Endothelial cell of umbilical vein (primary cell): ENCODE measurements around the gene GFRA3. TPM values are rescaled to one million over a fixed set of nuclear protein-coding genes. Genes with fewer than 3 reads are reported as not detected.

Experiments used
- BruUV-seq: library from RNA; stranded (reverse); fragments of 400-500 nt; replicated peaks from 2 replicates; lab custom pipeline; 2021; lab: Mats Ljungman, UMichigan
- CTCF ChIA-PET: fragments of 300-600, 350-600 bp; sonication (Branson Sonifier 250); formaldehyde crosslinking; loops from one replicate; lab custom pipeline; 2021; ENCODE audit warnings: antibody characterized with exemption, inconsistent platforms; lab: Charles Lee
- POLR2A ChIA-PET: fragments of 300-600, 350-600 bp; sonication (Branson Sonifier 250); formaldehyde crosslinking; loops from one replicate; lab custom pipeline; 2021; ENCODE audit warnings: antibody characterized with exemption, inconsistent platforms; lab: Charles Lee
- DNase-seq: peaks from one replicate; pipeline ENCODE4 v3.0.0-alpha.2; 2011; ENCODE audit warnings: low read depth, low spot score
- FAIRE-seq: peaks from 2 replicates; lab custom pipeline; 2011; peaks lifted over from hg19 to GRCh38; lab: Jason Lieb, UNC
- H2AFZ ChIP-seq: 2 replicates; pipeline ENCODE4 v1.6.0; 2012; ENCODE audit warnings: low read depth, low read length, control low read depth, inconsistent platforms
- H3K27ac ChIP-seq: 2 replicates; pipeline ENCODE4 v1.5.1; 2011; ENCODE audit warnings: low read depth, mild to moderate bottlenecking, control low read depth, low read length, moderate library complexity; ENCODE audit not compliant: insufficient read depth
- H3K27me3 ChIP-seq, 2 experiments: 2 replicates each; pipeline versions ENCODE4 v1.6.0 to v1.6.1; 2011; ENCODE audit warnings: low read length in 2 of 2, mixed read lengths in 1 of 2; ENCODE audit not compliant: control insufficient read depth in 2 of 2, insufficient read depth in 2 of 2
- H3K36me3 ChIP-seq, 2 experiments: 2 replicates in 1 of 2; 3 replicates in 1 of 2; pipeline ENCODE4 v1.5.1; 2011; ENCODE audit warnings: low read length in 2 of 2, mild to moderate bottlenecking in 1 of 2, moderate library complexity in 1 of 2; ENCODE audit not compliant: control insufficient read depth in 2 of 2, insufficient read depth in 2 of 2; ENCODE audit errors: extremely low read depth in 1 of 2
- H3K4me1 ChIP-seq: 3 replicates; pipeline ENCODE4 v1.5.1; 2011; ENCODE audit warnings: mild to moderate bottlenecking, low read length; ENCODE audit not compliant: control insufficient read depth, insufficient read depth; ENCODE audit errors: extremely low read depth
- H3K4me2 ChIP-seq: 2 replicates; pipeline ENCODE4 v1.6.1; 2011; ENCODE audit warnings: low read length, control low read depth, mixed read lengths; ENCODE audit not compliant: insufficient read depth
- H3K4me3 ChIP-seq, 3 experiments: fragments of 200-600 bp in 1 of 3; sonication (generic), shearing (Covaris generic) in 1 of 3; replicated peaks in 1 of 3; 2 replicates each; pipeline ENCODE4 v1.5.1; 2011 to 2016; ENCODE audit warnings: control low read depth in 3 of 3, low read length in 3 of 3, mild to moderate bottlenecking in 2 of 3, inconsistent platforms in 1 of 3, low read depth in 1 of 3, moderate library complexity in 1 of 3; ENCODE audit not compliant: insufficient read depth in 1 of 3
- H3K79me2 ChIP-seq: 2 replicates; pipeline ENCODE4 v1.6.0; 2012; ENCODE audit warnings: low read length, inconsistent platforms; ENCODE audit not compliant: control insufficient read depth, insufficient read depth
- H3K9ac ChIP-seq: replicated peaks from 2 replicates; pipeline ENCODE3; 2011; ENCODE audit warnings: low read length, control low read depth; ENCODE audit not compliant: insufficient read depth; ENCODE audit errors: extremely low read depth
- H3K9me1 ChIP-seq: replicated peaks from 3 replicates; pipeline ENCODE4 v1.6.0; 2011; ENCODE audit warnings: mild to moderate bottlenecking, low read length; ENCODE audit not compliant: control insufficient read depth, insufficient read depth; ENCODE audit errors: extremely low read depth
- H3K9me3 ChIP-seq: replicated peaks from 2 replicates; pipeline ENCODE4 v1.5.1; 2012; ENCODE audit warnings: low read length, inconsistent platforms; ENCODE audit not compliant: control insufficient read depth, insufficient read depth
- H4K20me1 ChIP-seq: replicated peaks from 2 replicates; pipeline ENCODE3; 2011; ENCODE audit warnings: mild to moderate bottlenecking, low read length; ENCODE audit not compliant: control insufficient read depth, insufficient read depth; ENCODE audit errors: extremely low read depth
- CTCF ChIP-seq, 2 donors: IDR thresholded peaks; 1 replicate in 1 of 2; 2 replicates in 1 of 2; pipeline ENCODE4 v1.5.1; 2011; ENCODE audit warnings: low read length in 2 of 2, mild to moderate bottlenecking in 2 of 2, moderate library complexity in 2 of 2, control low read depth in 1 of 2, inconsistent platforms in 1 of 2, low read depth in 1 of 2; ENCODE audit not compliant: insufficient read depth in 1 of 2; ENCODE audit errors: extremely low read depth in 1 of 2
- EZH2 ChIP-seq: IDR thresholded peaks from 2 replicates; pipeline ENCODE4 v1.6.1; 2012; ENCODE audit warnings: borderline replicate concordance, low read depth, mild to moderate bottlenecking, moderate library complexity, low read length, inconsistent platforms; ENCODE audit not compliant: severe bottlenecking
- FOS ChIP-seq: IDR thresholded peaks from 2 replicates; pipeline ENCODE4 v1.6.1; 2011; ENCODE audit warnings: mild to moderate bottlenecking, low read length, moderate library complexity, borderline replicate concordance; ENCODE audit not compliant: insufficient read depth
- GATA2 ChIP-seq: IDR thresholded peaks from 2 replicates; pipeline ENCODE4 v1.7.0; 2011; ENCODE audit warnings: low read depth, mild to moderate bottlenecking, moderate library complexity, mixed read lengths, low read length; ENCODE audit not compliant: insufficient read length, insufficient read depth
- JUN ChIP-seq: IDR thresholded peaks from 2 replicates; pipeline ENCODE4 v1.6.1; 2011; ENCODE audit warnings: borderline replicate concordance, low read depth; ENCODE audit not compliant: insufficient read length, insufficient read depth
- MAX ChIP-seq: IDR thresholded peaks from 2 replicates; pipeline ENCODE4 v1.6.1; 2011; ENCODE audit not compliant: insufficient read depth, insufficient read length
- MYC ChIP-seq: IDR thresholded peaks from one replicate; pipeline ENCODE4 v1.6.1; 2011; ENCODE audit warnings: mild to moderate bottlenecking, low read depth, low read length
- POLR2A ChIP-seq: IDR thresholded peaks from 2 replicates; pipeline ENCODE4 v1.6.1; 2012; ENCODE audit warnings: low read depth, mild to moderate bottlenecking, control low read depth, low read length
- POLR2AphosphoS5 ChIP-seq: IDR thresholded peaks from 2 replicates; pipeline ENCODE4 v1.6.1; 2012; ENCODE audit warnings: low read depth, mild to moderate bottlenecking, control low read depth, low read length, moderate library complexity; ENCODE audit not compliant: insufficient read depth
- dilution Hi-C: fragments of 300-500 bp; cut with MboI; formaldehyde crosslinking; loops from one replicate; pipeline ENCODE4 v1.15.0; 2019; ENCODE audit warnings: low sequenced_read_pairs; ENCODE audit not compliant: extremely low pct_ligation_motif_present
- intact Hi-C: fragments of 100-400 bp; cut with micrococcal nuclease; formaldehyde crosslinking; loops from one replicate; pipeline ENCODE4 v1.10.0; 2022
- polyA plus RNA-seq, 4 experiments: library from polyadenylated mRNA; depleted of rRNA in 3 of 4; stranded (reverse) in 3 of 4; unstranded in 1 of 4; fragments of >200 nt; gene quantifications; 2 replicates each; pipeline versions ENCODE4 v1.2.1 to v1.2.3, GENCODE V29; 2011 to 2012; ENCODE audit warnings: missing spikeins in 1 of 4
- total RNA-seq: library from RNA; stranded (reverse); gene quantifications from 2 replicates; pipeline ENCODE4 v1.2.3, GENCODE V29; 2021

Gene GFRA3
- total and polyA plus RNA-seq, 2 donors (not counting 3 experiments of a cell fraction or from before 2014, with no cell fraction given): 0.10 TPM; not detected in 1

- dilution Hi-C loops (no loop called here), intact Hi-C loops (no loop called here)
- H4K20me1 ChIP-seq: no peaks in the 10 kb centered on the region
- no TSS peak for BruUV-seq
- no peaks in the 10 kb centered on the region for H3K36me3 ChIP-seq
- POLR2A ChIA-PET: no interaction called here
- no peak overlapping the region for H3K27ac ChIP-seq
- H3K9ac ChIP-seq: no peak overlapping the region
- no peaks in the 10 kb centered on the region for H3K9me3 ChIP-seq
- no peaks in the 10 kb centered on the region for H3K4me1 ChIP-seq
- CTCF ChIA-PET: interaction anchor here (1.0 to 1.4 kb wide), 3 partner anchors 10 to 122 kb away, joined by 3 to 4 read pairs (median 3); partner anchors contain the start of gene KDM3B
- no peaks in the 10 kb centered on the region for H3K79me2 ChIP-seq
- no peak overlapping the region for H3K4me2 ChIP-seq
- TF ChIP-seq JUN (no peak), CTCF (IDR thresholded peaks at IDR 0.05; ENCODE audit: extremely low read depth in 1 of 2, insufficient read depth in 1 of 2, low read depth in 1 of 2, low read length in 2 of 2) (no peak), POLR2AphosphoS5 (no peak), POLR2A (no peak), EZH2 (no peak), FOS (no peak), MYC (no peak), MAX (no peak), GATA2 (no peak)
- no peak overlapping the region for H3K4me3 ChIP-seq
- peaks cover 0 to 3% of the 10 kb centered on the region in 2 experiments for H3K27me3 ChIP-seq
- FAIRE-seq (no peak), DNase-seq (no peak)
- H3K9me1 ChIP-seq: no peaks in the 10 kb centered on the region
- H2AFZ ChIP-seq: no peak overlapping the region
Observed at GRCh38 chr5:138230261-138230660, 44.2 kb downstream of the GFRA3 start.
